MM.1S (cell line): ENCODE data around the gene LY86.

ENCODE experiments used
- DNase-seq: peaks from one replicate; pipeline ENCODE4 v3.0.0-alpha.2; 2015
- H2AFZ ChIP-seq: fragments of 300-600 bp; sonication (generic); 2 replicates; pipeline ENCODE4 v1.6.0; 2016; ENCODE audit warnings: antibody characterized with exemption, low read length
- H3F3A ChIP-seq: fragments of 300-600 bp; sonication (generic); 2 replicates; pipeline ENCODE4 v1.6.1; 2016; ENCODE audit warnings: mild to moderate bottlenecking, antibody characterized with exemption, low read length, moderate library complexity, mixed read lengths; ENCODE audit not compliant: insufficient read depth
- H3K27ac ChIP-seq: fragments of 300-600 bp; sonication (generic); 2 replicates; pipeline ENCODE4 v1.5.1; 2016; ENCODE audit warnings: mild to moderate bottlenecking, low read length
- H3K27me3 ChIP-seq: fragments of 300-600 bp; sonication (generic); replicated peaks from 2 replicates; pipeline ENCODE4 v1.6.0; 2016; ENCODE audit warnings: low read length; ENCODE audit not compliant: insufficient read depth
- H3K36me3 ChIP-seq: fragments of 300-600 bp; sonication (generic); replicated peaks from 2 replicates; pipeline ENCODE4 v1.6.1; 2016; ENCODE audit warnings: mild to moderate bottlenecking, low read length, mixed read lengths; ENCODE audit not compliant: insufficient read depth
- H3K4me1 ChIP-seq: fragments of 300-600 bp; sonication (generic); 2 replicates; pipeline ENCODE4 v1.6.1; 2016; ENCODE audit warnings: low read length, mixed read lengths
- H3K4me2 ChIP-seq: fragments of 300-600 bp; sonication (generic); 2 replicates; pipeline ENCODE4 v1.6.0; 2016; ENCODE audit warnings: low read depth, low read length
- H3K4me3 ChIP-seq: fragments of 300-600 bp; sonication (generic); 2 replicates; pipeline ENCODE4 v1.5.1; 2016; ENCODE audit warnings: low read length, mixed read lengths
- H3K79me2 ChIP-seq: fragments of 300-600 bp; sonication (generic); 2 replicates; pipeline ENCODE4 v1.6.1; 2016; ENCODE audit warnings: mixed run types, low read length, mixed read lengths
- H3K9ac ChIP-seq: fragments of 300-600 bp; sonication (generic); 2 replicates; pipeline ENCODE4 v1.6.1; 2016; ENCODE audit warnings: low read length, mixed read lengths
- H3K9me2 ChIP-seq: fragments of 300-600 bp; sonication (generic); replicated peaks from 2 replicates; pipeline ENCODE4 v1.6.1; 2016; ENCODE audit warnings: mild to moderate bottlenecking, low read length, mixed read lengths; ENCODE audit not compliant: insufficient read depth
- H3K9me3 ChIP-seq: fragments of 300-600 bp; sonication (generic); replicated peaks from 2 replicates; pipeline ENCODE4 v1.6.1; 2016; ENCODE audit warnings: mild to moderate bottlenecking, low read length, mixed read lengths; ENCODE audit not compliant: insufficient read depth
- H4K20me1 ChIP-seq: fragments of 300-600 bp; sonication (generic); 2 replicates; pipeline ENCODE4 v1.6.1; 2016; ENCODE audit warnings: mild to moderate bottlenecking, low read length, moderate library complexity, mixed read lengths; ENCODE audit not compliant: insufficient read depth
- CTCF ChIP-seq: fragments of 300-600 bp; sonication (generic); IDR thresholded peaks from 2 replicates; pipeline ENCODE4 v1.5.1; 2016; ENCODE audit warnings: antibody characterized with exemption, low read length, mixed read lengths
- EZH2 ChIP-seq: fragments of 300-600 bp; sonication (generic); optimal IDR thresholded peaks from 2 replicates; pipeline ENCODE3; 2017; ENCODE audit warnings: low read depth, mild to moderate bottlenecking, antibody characterized with exemption, low read length, mixed read lengths
- EZH2phosphoT487 ChIP-seq: fragments of 300-600 bp; sonication (generic); IDR thresholded peaks from 2 replicates; pipeline ENCODE4 v1.6.1; 2018; ENCODE audit warnings: antibody characterized with exemption, low read length

LY86 gene

DNA sequence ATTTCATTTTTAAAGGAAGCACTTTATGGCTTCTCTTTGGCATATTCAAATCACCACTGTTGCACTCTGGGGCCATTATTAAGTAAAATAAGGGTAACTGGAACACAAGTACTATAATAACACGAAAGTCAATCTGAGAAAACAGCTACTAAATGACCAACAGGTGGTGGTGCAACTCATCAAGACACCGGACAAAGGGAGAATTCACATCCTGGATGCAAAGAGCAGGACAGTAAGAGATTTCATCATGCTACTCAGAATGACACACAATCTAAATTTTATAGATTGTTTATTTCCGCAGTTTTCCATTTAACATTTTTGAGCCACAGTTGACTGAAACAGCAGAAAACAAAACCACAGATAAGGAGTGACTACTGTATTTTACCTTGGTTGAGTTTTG, 27.6 kb upstream of the LY86 start:
- H3K4me1 ChIP-seq, result peaks cover 11% of the 10 kb centered on the region

GRCh38 chr6:6564154-6564553, 24.4 kb upstream of the LY86 start:
- no peaks in the 10 kb centered on the region for H3K79me2 ChIP-seq
- H3K9me2 ChIP-seq, result no peaks in the 10 kb centered on the region
- no peak overlapping the region for H3K9ac ChIP-seq
- no peaks in the 10 kb centered on the region for H3F3A ChIP-seq
- H3K27ac ChIP-seq, result no peak overlapping the region
- no peak overlapping the region for H3K4me2 ChIP-seq
- no peaks in the 10 kb centered on the region for H4K20me1 ChIP-seq
- TF ChIP-seq EZH2 (no peak), EZH2phosphoT487 (no peak)
- H3K36me3 ChIP-seq, result no peaks in the 10 kb centered on the region
- no peak overlapping the region for H3K4me3 ChIP-seq
- no peaks in the 10 kb centered on the region for H3K9me3 ChIP-seq
- no peak overlapping the region for H2AFZ ChIP-seq
- DNase-seq, result no peak
- H3K27me3 ChIP-seq, result no peaks in the 10 kb centered on the region
- peaks cover 11% of the 10 kb centered on the region for H3K4me1 ChIP-seq

More for the DNA sequence above, 27.6 kb upstream of the LY86 start:
- Histone ChIP-seq H3K27ac (no peak overlapping the region), H3K4me2 (no peak overlapping the region), H3K27me3 (no peaks in the 10 kb centered on the region), H3K79me2 (no peaks in the 10 kb centered on the region), H3K9me2 (no peaks in the 10 kb centered on the region), H2AFZ (no peak overlapping the region), H3F3A (no peaks in the 10 kb centered on the region), H3K36me3 (no peaks in the 10 kb centered on the region), H4K20me1 (no peaks in the 10 kb centered on the region), H3K9ac (no peak overlapping the region), H3K9me3 (no peaks in the 10 kb centered on the region), H3K4me3 (no peak overlapping the region)
- peak; percentile 37 for DNase-seq
- no peak for TF ChIP-seq EZH2
- TF ChIP-seq CTCF, result peak; percentile 42

- Histone ChIP-seq H3K4me2 (no peak overlapping the region), H3F3A (no peaks in the 10 kb centered on the region), H3K4me1 (peaks cover 11% of the 10 kb centered on the region), H4K20me1 (no peaks in the 10 kb centered on the region), H3K36me3 (no peaks in the 10 kb centered on the region), H3K9me2 (no peaks in the 10 kb centered on the region), H3K27me3 (no peaks in the 10 kb centered on the region), H3K9ac (no peak overlapping the region), H2AFZ (no peak overlapping the region), H3K9me3 (no peaks in the 10 kb centered on the region), H3K4me3 (no peak overlapping the region), H3K27ac (no peak overlapping the region), H3K79me2 (no peaks in the 10 kb centered on the region)
- no peak for DNase-seq
- TF ChIP-seq EZH2, result no peak
- no peak for TF ChIP-seq CTCF
- no peak for TF ChIP-seq EZH2phosphoT487
Observed at GRCh38 chr6:6565069-6565468, 23.5 kb upstream of the LY86 start.

- no peak overlapping the region for H3K27ac ChIP-seq
- H3K9ac ChIP-seq, result no peak overlapping the region
- H3K4me3 ChIP-seq, result no peak overlapping the region
- H4K20me1 ChIP-seq, result no peaks in the 10 kb centered on the region
- no peak for DNase-seq
- no peaks in the 10 kb centered on the region for H3F3A ChIP-seq
- H3K4me1 ChIP-seq, result peaks cover 11% of the 10 kb centered on the region
- no peaks in the 10 kb centered on the region for H3K36me3 ChIP-seq
- no peak overlapping the region for H3K4me2 ChIP-seq
- H2AFZ ChIP-seq, result no peak overlapping the region
- H3K79me2 ChIP-seq, result no peaks in the 10 kb centered on the region
- H3K9me2 ChIP-seq, result no peaks in the 10 kb centered on the region
- H3K9me3 ChIP-seq, result no peaks in the 10 kb centered on the region
- H3K27me3 ChIP-seq, result no peaks in the 10 kb centered on the region
- TF ChIP-seq EZH2phosphoT487, result no peak
- no peak for TF ChIP-seq CTCF
- TF ChIP-seq EZH2, result no peak
Observed at GRCh38 chr6:6565488-6565887, 23.0 kb upstream of the LY86 start.
